ENCODE data around the gene TRABD2B. TPM values are rescaled to one million over a fixed set of nuclear protein-coding genes. Genes with fewer than 3 reads are reported as not detected.

The TRABD2B gene
- total RNA-seq, 1 donor from 2014 or later, result 1.8 TPM

- no peak overlapping the region for H3K4me3 ChIP-seq
- no peaks in the 10 kb centered on the region for H3K36me3 ChIP-seq
- peaks cover 7% of the 10 kb centered on the region for H3K9me3 ChIP-seq
- no peaks in the 10 kb centered on the region for H3K27me3 ChIP-seq (ENCODE audit: low read depth)
- no peak overlapping the region for H3K27ac ChIP-seq
- H3K4me1 ChIP-seq, result no peaks in the 10 kb centered on the region
- DNase-seq (no peak), ATAC-seq (no peak)
- intact Hi-C loops (cut with DNase I), result no loop called here
- no peak for TF ChIP-seq CTCF (IDR thresholded peaks at IDR 0.05)
Observed at GRCh38 chr1:47835409-47835808, 161.8 kb downstream of the TRABD2B start.

GRCh38 chr1:47834326-47834725 lies 162.9 kb downstream of the TRABD2B start:
- DNase-seq (no peak), ATAC-seq (no peak)
- no peak for TF ChIP-seq CTCF (IDR thresholded peaks at IDR 0.05)
- Histone ChIP-seq H3K27me3 (ENCODE audit: low read depth) (no peaks in the 10 kb centered on the region), H3K4me1 (no peaks in the 10 kb centered on the region), H3K36me3 (no peaks in the 10 kb centered on the region), H3K4me3 (no peak overlapping the region), H3K27ac (no peak overlapping the region), H3K9me3 (peaks cover 7% of the 10 kb centered on the region)
- intact Hi-C loops (cut with DNase I), result no loop called here

DNA sequence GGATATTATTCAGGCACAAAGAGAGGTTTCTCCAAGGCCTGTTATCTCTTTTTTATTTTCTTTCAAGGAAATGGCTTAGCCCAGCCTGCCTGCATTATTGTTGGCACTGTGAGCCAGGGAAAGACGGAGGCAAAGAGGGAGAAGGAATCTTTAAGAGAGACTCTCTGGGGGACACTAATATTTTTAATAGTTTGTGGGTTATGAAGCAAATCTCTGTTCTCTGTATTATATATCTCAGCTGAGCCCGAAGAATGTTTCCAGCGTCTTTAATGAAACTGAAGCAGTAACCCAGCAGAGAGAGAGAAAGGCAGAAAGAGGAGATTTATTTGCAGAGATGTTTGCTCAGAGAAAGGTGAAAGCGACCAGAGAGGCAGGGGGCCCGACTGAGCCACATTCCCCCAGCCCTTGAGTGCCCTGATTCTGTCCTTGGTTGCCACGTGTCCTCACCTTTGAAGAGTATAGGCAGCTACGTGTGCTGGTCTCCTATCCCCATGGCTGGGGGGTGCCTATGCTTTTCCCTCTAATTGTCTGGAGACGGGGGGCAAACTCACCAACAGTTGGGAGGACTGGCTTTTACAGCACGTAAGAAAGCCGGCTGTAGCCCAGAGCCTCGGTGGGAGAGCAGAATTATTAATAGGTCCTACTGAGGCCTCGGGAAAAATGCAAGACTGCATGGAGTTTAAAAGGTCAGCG lies 166.4 kb downstream of the TRABD2B start:
- ATAC-seq (no peak), DNase-seq (no peak)
- intact Hi-C loops (cut with DNase I), result no loop called here
- peaks cover under 1% of the 10 kb centered on the region for H3K9me3 ChIP-seq
- TF ChIP-seq CTCF (IDR thresholded peaks at IDR 0.05), result no peak
- H3K27me3 ChIP-seq (ENCODE audit: low read depth), result no peaks in the 10 kb centered on the region
- H3K27ac ChIP-seq, result no peak overlapping the region
- H3K4me1 ChIP-seq, result no peaks in the 10 kb centered on the region
- no peaks in the 10 kb centered on the region for H3K36me3 ChIP-seq
- H3K4me3 ChIP-seq, result no peak overlapping the region

DNA sequence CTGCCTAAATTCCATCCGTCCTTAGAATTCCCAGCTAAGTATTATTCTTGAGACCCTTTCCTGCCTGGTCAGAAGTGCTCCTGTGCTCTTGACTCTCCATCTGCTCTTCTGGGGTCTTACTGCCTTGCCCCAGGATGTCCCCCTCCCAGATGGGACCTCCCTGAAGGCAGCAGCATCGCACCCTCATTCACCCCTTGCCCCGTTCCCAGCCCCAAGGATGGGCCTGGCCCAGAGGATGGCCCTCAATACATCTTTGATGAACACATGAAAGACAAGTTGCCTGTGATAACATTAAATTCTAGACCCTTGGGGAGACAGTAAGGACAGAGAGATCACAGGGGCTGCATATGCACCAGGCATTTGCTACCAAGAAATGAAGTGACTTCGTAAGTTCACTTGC lies 167.2 kb downstream of the TRABD2B start:
- no peak overlapping the region for H3K27ac ChIP-seq
- H3K9me3 ChIP-seq, result no peaks in the 10 kb centered on the region
- H3K4me3 ChIP-seq, result no peak overlapping the region
- no peaks in the 10 kb centered on the region for H3K36me3 ChIP-seq
- no peaks in the 10 kb centered on the region for H3K4me1 ChIP-seq
- ATAC-seq (no peak), DNase-seq (no peak)
- no peak for TF ChIP-seq CTCF (IDR thresholded peaks at IDR 0.05)
- no peaks in the 10 kb centered on the region for H3K27me3 ChIP-seq (ENCODE audit: low read depth)
- intact Hi-C loops (cut with DNase I), result no loop called here

DNA sequence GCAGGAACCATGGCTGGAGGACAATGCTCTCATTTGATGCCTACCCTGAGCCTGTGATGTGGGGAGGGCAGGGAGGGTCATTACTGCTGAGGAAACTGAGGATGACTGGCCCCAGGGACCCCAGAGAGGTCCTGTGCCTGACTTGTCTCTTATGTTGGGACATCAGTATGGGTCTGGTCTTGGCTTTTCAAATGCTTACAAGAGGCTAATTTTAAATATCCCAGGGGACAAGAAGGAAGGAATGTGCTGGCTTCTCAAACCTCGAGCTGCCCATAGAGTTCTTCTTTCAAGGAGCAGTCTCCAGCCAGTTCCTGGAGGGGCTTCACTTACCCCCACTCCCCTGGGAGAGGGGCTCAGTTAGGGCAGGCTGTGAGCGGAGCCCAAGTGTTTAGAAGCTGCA lies 168.2 kb downstream of the TRABD2B start:
- intact Hi-C loops (cut with DNase I), result no loop called here

More for the DNA sequence above, 168.2 kb downstream of the TRABD2B start:
- Histone ChIP-seq H3K36me3 (no peaks in the 10 kb centered on the region), H3K27me3 (ENCODE audit: low read depth) (no peaks in the 10 kb centered on the region), H3K4me3 (no peak overlapping the region), H3K27ac (no peak overlapping the region), H3K9me3 (no peaks in the 10 kb centered on the region), H3K4me1 (no peaks in the 10 kb centered on the region)
- DNase-seq, result no peak
- no peak for ATAC-seq
- TF ChIP-seq CTCF (IDR thresholded peaks at IDR 0.05), result no peak

Measured in lower lobe of right lung (tissue), 2 donors.